GM15510 (cell line): ENCODE data around the gene MYOM1.

Experiments
- POLR2A ChIP-seq: IDR thresholded peaks from 3 replicates; pipeline ENCODE4 v1.6.1; 2011; ENCODE audit warnings: borderline replicate concordance; ENCODE audit not compliant: insufficient read length; ENCODE audit errors: extremely low read depth

The MYOM1 gene

DNA sequence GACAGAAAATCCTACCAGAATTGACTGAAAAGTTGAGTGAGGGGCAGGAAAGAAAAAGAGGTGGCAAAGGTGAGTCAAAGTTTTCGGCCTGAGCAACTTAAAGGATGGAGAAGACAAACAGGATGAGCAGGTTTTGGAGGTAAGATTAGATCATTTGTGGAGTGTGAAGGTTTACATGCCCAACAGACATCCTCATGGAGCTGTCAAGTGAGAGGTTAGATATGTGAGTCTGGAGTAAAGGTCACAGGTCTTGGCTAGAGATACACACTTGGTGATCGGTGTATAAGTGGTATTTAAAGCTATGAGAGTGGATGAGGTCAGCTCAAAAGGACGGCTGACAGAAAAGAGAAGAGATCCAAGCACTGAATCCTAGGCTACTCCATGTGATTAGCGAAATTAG lies 16.7 kb upstream of the MYOM1 start:
- TF ChIP-seq POLR2A: no peak

DNA sequence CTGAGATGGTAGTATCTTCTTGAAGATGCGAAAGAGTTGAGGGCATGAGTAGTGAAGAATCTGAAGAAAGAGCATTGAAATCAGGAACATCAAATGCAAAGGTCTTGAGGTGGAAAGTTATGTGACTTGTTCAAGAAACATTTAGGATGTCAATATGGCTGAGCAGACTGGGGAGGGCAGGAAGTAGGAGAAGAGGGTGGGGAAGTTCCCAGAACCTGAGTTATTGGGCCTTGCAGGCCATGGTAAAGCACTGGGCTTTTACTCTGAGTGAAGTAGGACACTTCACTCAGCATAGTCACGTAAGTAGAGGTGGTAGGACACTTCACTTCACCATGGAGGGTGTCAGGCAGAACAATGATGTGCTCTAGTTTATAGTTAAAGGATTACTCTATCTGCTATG lies 16.1 kb upstream of the MYOM1 start:
- no peak for TF ChIP-seq POLR2A

DNA sequence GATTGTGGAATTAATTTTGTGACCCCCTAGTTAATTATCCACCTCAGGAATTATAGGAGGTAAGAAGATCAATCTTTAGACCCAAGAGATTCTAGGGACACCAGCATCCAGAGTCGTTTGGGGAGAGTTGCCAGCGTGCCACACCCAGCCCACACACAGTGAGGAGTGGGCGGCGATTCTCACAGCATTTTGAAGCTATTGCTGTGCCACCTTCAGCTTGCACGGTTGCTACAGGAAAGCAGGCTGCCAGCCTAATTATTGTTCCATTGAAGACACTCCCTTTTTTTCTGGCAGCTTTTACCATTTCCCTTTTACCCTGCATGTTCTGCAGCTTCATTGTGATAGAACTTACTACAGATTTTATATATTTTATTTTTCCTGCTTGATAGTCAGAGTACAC lies 14.7 kb upstream of the MYOM1 start:
- TF ChIP-seq POLR2A: no peak

DNA sequence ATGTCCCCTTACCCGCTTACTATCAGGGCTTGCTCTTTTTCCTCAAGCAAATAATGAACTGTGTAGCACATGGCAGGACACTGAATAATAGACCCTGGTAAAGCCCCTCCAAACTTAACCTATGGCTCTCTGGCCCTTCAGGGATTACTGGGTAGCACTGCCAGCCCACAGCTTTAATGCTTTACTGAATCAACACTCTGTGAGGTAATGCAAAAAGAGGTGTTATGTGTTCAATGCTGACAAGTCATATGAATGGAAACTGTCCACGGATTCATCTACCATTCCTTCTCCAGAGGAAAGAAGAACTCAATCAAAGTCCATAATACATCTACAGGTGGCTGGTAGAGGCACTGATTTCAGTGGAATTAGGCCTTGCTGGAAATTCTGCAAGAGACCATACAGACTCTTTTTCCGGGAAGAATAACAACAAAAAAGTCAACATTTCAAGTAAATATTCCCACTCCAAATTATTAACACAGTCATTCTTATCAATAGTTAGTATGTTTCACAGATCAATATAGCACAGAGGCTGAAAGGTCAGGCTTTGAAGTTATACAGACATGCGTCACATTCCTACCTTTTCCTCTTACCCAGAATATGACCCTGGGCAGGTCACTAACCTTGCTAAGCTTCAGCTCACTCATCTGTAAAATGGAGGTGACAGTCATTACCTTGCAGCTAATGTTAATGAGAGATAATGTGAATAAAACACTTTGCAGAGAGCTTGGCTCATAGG lies 13.8 kb upstream of the MYOM1 start:
- TF ChIP-seq POLR2A: no peak

DNA sequence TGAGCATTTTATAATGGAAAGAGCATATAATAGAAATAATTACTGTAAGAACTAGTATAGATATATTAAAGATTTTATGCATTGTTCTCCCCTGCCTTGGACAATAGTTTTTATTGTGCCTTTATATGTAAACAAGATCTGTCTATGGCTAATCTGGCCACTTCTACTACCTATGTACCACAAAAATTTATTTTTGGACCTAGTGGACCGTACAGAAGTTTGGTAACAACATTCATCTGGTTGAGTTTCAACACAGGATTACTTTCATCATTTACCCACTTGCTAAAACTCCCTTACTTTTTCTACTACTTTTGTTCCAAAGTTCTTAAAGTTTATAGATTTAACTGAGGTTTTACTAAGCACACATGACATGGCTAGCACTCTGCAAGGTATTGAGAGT lies 13.2 kb upstream of the MYOM1 start:
- TF ChIP-seq POLR2A: no peak

DNA sequence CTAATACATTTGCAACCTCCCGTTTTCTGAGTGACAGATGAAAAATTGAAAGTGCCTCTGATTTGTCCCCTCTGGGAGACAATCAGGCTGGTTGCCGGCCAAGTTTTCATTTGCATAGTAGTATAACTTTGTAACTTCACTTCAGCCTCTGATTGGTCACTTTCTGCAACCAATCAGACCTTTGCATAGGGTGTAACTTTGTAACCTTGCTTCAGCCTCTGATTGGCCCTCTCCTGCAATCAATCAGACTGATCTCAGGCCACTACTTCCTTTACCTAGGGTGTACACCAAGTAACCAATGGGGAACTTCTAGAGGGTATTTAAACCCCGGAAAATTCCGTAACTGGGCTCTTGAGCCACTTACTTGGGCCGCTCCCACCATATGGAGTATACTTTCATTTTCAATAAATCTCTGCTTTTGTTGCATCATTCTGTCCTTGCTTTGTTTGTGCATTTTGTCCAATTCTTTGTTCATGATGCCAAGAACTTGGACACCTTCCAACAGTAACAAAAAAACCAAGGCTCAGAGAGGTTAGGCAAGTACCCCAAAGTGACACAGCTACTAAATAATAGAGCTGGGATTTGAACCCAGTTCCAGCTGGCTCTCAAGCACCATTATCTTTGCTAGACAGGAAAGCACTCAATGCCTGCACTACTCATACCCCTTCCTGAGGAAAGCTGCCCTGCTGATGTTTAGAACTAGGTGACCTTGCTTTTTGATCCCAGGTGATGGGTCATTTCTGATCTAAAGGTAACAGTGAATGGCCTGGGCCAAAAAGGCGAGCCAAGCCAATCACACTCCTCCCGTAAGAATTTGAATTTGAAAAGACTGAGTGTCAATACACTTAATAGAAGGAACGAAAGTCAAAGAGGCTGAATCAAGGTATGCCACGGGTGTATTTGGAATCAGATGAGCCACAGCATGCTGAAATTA lies 10.9 kb upstream of the MYOM1 start:
- TF ChIP-seq POLR2A: no peak

DNA sequence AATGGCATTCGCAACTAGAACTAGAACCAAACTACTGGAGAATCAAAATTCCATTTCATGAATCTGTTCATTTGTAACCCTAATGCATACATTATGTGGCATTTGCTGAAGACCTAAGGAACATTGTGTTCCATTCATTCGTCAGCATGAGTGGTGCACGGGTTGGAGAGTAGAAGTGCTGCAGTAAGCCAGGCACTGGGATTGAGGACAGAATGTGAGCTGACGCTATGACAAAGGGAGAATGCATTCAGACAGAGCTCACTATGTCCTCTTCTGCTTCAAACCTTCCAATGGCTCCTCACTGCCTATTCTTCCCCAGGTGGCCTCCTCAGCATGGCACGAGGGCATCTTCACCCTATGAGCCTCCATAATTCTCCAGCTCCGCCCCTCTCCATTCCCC lies 6.3 kb upstream of the MYOM1 start:
- no peak for TF ChIP-seq POLR2A

DNA sequence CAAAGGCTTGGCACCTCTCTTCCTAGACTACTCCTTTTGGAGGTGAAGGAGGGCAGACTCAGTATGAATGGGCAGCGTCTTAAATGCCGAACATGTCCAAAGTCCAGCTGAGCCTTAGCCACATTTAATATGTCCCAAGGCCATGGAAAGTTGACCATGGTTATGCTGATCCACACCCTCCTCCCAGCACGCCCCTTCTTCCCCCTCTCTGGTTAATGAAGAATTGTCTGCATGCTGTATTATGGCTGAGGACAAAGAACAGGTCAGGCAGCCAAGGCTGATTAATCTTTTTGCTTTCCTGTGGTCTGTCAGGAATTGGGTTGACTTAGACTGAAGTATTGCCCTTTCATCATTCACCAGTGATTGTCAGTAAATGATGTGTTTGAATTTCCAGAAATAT lies 5.8 kb upstream of the MYOM1 start:
- TF ChIP-seq POLR2A: no peak

DNA sequence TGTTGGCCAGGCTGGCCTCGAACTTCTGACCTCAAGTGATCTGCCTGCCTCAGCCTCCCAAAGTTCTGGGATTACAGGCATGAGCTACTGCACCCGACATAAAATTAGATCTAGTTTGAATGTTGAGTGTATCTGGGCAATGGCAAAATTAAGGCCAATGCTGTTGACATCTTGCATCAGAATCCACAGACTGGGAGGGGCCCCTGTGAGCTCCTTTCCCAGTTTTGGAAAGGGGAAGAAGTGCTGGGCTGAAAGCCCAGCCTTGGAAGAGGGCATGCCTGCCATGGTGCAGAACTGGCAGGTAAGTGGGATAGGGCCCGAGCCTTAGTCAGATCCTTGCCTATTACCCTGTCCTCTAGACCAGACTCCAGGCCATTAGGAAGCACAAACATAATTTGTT lies 4.5 kb upstream of the MYOM1 start:
- no peak for TF ChIP-seq POLR2A

DNA sequence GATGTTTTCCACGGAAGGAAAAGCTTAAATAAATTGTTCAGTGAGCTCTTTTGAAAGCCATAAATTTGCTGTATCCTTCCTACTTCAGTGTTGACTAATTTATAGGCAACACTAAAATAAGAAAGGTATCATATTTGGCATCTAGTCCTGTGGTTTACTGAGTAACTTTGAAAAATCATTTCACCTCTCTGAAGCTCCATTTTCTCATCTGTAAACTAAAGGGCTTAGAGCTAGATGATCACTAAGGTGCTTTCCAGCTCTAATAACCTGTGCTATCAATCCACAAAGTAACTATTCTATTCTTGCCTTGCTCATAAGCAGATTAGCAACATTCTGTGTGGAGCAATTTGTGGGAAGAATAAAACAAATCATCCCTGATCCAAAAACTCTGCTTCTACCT lies 3.6 kb upstream of the MYOM1 start:
- no peak for TF ChIP-seq POLR2A

DNA sequence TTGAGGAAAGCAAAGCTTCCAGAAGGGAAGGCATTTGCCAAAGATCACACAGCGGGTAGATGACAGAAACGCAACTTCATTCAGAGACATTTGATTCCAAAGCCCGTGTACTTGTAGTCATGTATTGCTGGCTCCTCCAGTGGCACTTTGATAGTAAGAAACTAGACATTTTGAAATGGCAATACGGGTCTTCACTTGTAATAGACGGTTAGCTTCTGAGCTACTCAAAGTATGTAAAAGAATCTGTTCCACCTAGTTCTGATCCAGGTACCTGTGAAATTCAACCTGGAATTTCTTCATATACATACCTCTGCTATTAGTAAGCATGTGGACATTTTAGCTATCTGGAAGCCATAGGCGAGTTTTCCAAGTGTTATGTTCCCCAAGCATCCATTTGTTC lies 1.7 kb upstream of the MYOM1 start:
- TF ChIP-seq POLR2A: no peak

DNA sequence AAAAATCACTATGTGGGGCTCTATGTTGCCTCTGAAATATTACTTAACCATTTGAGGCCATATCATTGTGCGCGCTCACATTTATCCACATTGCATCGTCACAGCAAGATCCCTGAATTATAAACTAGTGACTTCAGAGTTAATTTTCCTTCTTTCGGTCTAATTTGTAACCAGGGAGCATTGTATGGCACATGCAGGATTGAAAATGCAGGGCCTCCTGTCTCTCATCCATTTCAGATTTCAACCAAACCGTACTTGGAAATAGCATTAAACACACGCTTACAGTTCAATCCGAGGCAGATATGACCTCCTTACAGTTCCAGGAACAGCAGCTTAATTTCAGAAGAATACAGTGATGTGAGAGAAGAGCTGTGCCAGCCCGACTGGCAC lies 532 bp downstream of the MYOM1 start:
- no peak for TF ChIP-seq POLR2A

DNA sequence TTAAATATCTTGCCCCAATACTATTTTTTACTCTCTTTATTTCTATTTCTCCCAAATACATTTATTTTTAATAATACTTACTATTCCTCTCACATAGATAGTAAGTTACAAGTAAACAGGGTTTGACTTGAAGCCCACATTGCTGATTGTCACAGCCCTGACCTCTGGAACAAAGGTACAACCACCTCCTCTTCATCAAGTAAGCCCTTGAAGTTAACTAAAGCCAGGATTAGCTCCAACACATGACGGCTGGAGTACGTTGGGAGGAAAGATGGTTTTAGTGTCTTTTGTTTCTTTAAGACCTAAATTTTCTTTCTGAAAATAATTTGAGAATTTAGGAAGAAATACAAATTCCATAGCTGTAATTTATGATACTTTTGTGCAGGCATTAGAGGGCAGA lies 949 bp downstream of the MYOM1 start:
- TF ChIP-seq POLR2A: no peak

DNA sequence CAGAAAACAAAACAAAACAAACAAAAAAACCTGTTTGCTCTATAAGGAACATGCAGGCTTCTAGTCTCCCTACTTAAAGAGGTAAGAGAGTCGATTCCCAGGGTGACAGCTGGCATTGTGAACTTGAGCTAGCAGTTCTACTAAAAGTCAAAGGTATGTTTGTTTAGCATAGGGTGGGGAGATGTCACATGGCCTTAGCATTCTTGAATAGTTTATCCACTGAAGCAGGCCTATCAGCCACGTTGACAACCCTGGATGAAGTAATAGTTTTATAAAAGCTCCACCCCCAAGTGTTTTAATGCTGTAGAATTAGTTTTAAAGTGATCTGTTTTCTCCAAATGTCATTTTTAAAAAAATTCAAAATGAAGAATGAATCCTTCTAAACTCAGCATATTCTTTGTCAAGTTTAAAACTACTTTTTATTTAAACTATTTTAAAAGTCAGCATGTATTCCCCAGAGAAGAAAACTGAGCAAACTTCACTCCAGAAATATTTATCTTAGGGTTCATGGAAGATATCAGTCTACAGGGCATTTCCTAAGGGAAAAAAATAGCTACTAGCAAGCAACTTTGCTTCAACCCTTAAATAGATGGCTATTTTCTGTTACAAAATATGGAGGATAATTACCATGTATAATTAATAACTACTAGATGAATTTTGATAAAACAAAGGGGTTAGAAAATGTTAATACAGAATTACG lies 1.7 kb downstream of the MYOM1 start:
- no peak for TF ChIP-seq POLR2A

DNA sequence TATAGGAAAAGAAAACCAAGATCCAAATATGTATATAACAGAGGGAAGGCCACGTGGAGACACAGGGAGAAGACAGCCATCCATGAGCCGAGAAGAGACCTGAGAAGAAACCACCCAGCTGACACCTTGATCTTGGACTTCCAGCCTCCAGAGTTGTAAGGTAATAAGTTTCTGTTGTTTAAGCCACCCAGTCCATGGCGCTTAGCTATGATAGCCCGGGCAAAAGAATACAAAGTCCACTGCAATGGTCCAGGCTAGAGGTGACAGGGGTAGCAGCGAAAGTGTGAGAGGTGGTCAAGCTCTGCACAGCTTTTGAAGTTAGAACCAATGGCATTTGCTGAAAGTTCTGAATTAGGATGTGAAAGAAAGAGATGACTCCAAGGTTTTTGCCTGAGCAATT lies 2.8 kb downstream of the MYOM1 start:
- no peak for TF ChIP-seq POLR2A
